Measurements from ENCODE around the gene SSBP2.

The SSBP2 gene

GRCh38 chr5:81590498-81591384, 160.2 kb downstream of the SSBP2 start:
- no peak for DNase-seq
- H3K4me1 Mint-ChIP-seq = peaks cover 25% of the 10 kb centered on the region
- peaks cover 53% of the 10 kb centered on the region for H3K9me3 Mint-ChIP-seq
- peak overlapping the region; percentile 89 for H3K27ac Mint-ChIP-seq
- no peak for TF ChIP-seq CTCF (IDR thresholded peaks at IDR 0.05)
- peaks cover 75% of the 10 kb centered on the region for H3K36me3 Mint-ChIP-seq (ENCODE audit: low read depth)
- no peaks in the 10 kb centered on the region for H3K27me3 Mint-ChIP-seq (ENCODE audit: low read depth, poor library complexity)
- peak overlapping the region; percentile 53 for H3K4me3 Mint-ChIP-seq

- no peak overlapping the region for H3K4me3 Mint-ChIP-seq
- H3K27me3 Mint-ChIP-seq (ENCODE audit: low read depth, poor library complexity) = no peaks in the 10 kb centered on the region
- no peak overlapping the region for H3K27ac Mint-ChIP-seq
- H3K9me3 Mint-ChIP-seq = peaks cover 5% of the 10 kb centered on the region
- H3K36me3 Mint-ChIP-seq (ENCODE audit: low read depth) = peaks cover 30% of the 10 kb centered on the region
- DNase-seq = no peak
- TF ChIP-seq CTCF (IDR thresholded peaks at IDR 0.05) = no peak
- peaks cover 5% of the 10 kb centered on the region for H3K4me1 Mint-ChIP-seq
Observed at GRCh38 chr5:81579262-81579924, 171.5 kb downstream of the SSBP2 start.

GRCh38 chr5:81577091-81577490, 173.8 kb downstream of the SSBP2 start:
- TF ChIP-seq CTCF (IDR thresholded peaks at IDR 0.05) = no peak
- no peak overlapping the region for H3K4me3 Mint-ChIP-seq
- H3K27ac Mint-ChIP-seq = no peak overlapping the region
- no peak for DNase-seq
- peaks cover 5% of the 10 kb centered on the region for H3K4me1 Mint-ChIP-seq
- H3K27me3 Mint-ChIP-seq (ENCODE audit: low read depth, poor library complexity) = peaks cover 4% of the 10 kb centered on the region
- peaks cover 10% of the 10 kb centered on the region for H3K9me3 Mint-ChIP-seq
- peaks cover 39% of the 10 kb centered on the region for H3K36me3 Mint-ChIP-seq (ENCODE audit: low read depth)

- TF ChIP-seq CTCF (IDR thresholded peaks at IDR 0.05) = no peak
- Mint-ChIP-seq H3K9me3 (peaks cover 10% of the 10 kb centered on the region), H3K27me3 (ENCODE audit: low read depth, poor library complexity) (peaks cover 4% of the 10 kb centered on the region), H3K4me3 (no peak overlapping the region), H3K27ac (no peak overlapping the region), H3K36me3 (ENCODE audit: low read depth) (peaks cover 40% of the 10 kb centered on the region), H3K4me1 (peaks cover 1% of the 10 kb centered on the region)
- no peak for DNase-seq
Observed at GRCh38 chr5:81575924-81576323, 175.0 kb downstream of the SSBP2 start.

- no peak overlapping the region for H3K27ac Mint-ChIP-seq
- H3K36me3 Mint-ChIP-seq (ENCODE audit: low read depth) = peaks cover 71% of the 10 kb centered on the region
- peaks cover 4% of the 10 kb centered on the region for H3K27me3 Mint-ChIP-seq (ENCODE audit: low read depth, poor library complexity)
- peaks cover 22% of the 10 kb centered on the region for H3K9me3 Mint-ChIP-seq
- TF ChIP-seq CTCF (IDR thresholded peaks at IDR 0.05) = no peak
- no peak for DNase-seq
- H3K4me1 Mint-ChIP-seq = no peaks in the 10 kb centered on the region
- no peak overlapping the region for H3K4me3 Mint-ChIP-seq
Observed at GRCh38 chr5:81572201-81572600, 178.7 kb downstream of the SSBP2 start.

Data from nephron progenitor cell (in vitro differentiated cells).